ENCODE measurements around the gene KRT32.
"Not testable (repeated sequence)": the region's sequence is repeated elsewhere in the genome, so short reads cannot be mapped to it uniquely, and the experiment has no call there.

The KRT32 gene

DNA sequence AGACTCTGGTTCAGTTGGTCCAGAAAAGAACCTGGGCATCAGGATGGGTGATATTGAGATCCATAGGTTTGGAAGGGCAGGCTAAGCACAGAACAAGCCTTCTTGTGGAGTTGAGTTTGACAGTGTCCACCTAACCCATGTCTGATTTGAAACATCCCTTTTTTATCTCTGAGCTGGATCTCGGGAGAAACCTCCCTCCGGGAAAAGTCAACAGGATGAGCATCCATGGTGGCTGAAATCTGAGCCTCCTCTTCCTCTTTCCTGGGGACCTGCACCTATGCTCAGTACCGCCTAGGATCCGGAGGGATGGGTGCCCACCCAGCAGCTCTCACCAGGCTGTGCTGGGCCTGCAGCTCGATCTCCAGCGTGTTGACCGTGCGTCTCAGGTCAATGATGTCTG lies 3.4 kb downstream of the KRT32 start:
- no peak for DNase-seq

DNA sequence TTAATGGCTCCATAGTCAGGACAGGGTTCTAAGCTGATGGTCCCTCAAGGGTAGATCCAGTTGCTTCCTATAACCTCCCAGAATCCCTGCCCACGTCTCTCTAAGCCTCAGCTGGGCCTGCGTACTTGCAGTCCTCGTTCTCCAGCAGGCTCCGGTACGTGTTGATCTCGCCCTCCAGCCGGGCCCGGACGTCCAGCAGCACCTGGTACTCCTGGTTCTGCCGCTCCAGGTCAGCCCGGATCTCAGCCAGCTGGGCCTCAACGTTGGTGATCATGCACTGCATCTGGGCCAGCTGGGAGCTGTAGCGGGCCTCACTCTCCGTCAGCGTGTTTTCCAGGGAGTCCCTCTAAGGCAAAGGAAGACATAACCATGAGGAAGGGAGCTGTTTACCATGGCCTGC lies 4.5 kb downstream of the KRT32 start:
- no peak for DNase-seq

DNA sequence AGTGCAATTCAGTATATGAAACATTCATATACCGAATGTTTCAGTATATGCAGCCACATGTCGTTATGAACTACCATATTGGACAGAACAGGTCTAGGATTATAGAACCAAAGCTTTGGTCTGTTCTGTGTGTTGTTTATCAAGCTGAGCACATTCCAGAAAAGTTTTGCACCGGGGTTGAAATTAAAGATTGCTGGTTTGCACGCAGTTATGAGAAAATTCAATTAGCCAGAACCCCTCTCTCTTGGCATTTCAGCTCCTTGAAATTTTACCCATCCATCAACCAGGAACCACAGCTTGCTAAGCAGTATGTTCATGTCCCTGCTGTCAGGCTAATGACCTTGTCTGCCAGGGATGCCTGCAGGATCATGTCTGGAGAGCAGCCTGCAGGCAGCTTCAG lies 9.5 kb downstream of the KRT32 start:
- DNase-seq: no peak

DNA sequence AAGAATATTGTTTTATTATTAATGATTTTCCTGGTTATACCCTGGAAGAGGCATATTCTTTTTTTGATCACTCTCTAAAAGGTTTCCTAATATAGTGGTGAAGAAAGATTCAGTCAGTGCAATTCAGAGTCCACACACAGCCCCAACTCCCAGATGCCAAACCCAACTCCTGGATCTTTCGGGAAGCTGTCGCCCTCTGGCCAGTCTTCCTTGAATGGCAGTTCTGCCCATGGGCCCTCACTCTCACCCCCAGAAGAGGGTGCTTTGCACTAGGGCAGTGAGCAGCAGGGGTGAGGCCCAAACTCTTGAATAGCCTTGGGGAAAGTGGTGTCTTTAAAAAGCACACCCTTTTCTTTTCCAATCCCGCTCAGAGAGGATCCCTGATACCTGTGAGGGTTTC lies 11.0 kb downstream of the KRT32 start:
- DNase-seq: no peak

DNA sequence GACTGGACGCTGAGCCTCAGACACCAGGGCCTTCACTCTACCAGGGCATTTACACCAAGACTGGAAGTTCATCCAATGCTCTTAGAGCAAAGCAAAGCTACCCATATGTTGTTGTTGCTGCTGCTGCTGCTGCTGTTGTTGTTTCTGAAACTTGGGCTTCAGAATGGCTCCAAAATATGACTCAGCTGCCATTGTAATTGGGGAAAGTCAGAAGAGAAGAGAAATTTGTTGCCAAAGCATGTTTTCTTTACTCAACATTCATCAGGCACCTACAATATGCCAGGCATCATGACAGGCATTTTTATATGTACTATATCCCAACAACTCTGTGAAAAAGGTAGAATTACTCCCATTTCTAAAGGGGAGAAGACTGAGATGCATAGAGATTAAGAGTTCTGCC lies 11.9 kb downstream of the KRT32 start:
- DNase-seq: no peak

DNA sequence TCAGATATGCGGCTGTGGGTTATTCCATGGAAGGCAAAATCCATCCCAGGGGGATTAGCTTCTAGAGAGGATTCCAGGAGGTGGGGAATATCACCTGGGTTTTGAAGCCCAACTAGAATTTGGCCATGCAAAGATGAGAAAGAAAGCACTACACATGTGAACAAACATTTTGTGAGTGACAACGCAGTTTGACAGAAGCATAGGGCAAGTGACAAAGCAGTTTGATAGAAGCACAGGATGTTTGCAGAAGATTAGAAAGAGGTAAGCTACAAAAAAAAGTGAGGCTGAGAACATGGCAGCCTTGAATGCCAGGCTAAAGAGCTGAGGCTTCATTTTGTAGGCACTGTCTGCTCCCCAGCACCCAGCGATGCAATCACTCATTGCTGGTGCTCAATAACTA lies 14.1 kb downstream of the KRT32 start:
- no peak for DNase-seq

DNA sequence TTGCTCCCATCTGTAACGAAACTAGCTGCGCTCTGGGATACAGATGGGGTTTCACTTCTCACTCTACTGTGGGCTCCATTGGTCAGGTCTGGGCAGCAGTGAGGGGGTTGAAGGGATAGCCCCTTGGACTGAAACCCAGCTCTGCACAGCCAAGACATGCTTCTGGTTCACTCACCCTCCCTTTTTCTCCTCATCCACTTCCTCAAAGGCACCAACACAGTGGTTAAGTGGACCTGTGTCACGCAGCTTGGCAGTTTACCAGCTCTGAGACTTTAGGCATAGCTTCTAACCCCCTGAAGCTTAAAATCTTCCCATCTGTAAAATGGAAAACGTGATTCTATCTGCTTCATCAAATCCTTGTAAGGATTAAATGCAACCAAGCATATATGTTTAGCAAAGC lies 14.9 kb downstream of the KRT32 start:
- no peak for DNase-seq

DNA sequence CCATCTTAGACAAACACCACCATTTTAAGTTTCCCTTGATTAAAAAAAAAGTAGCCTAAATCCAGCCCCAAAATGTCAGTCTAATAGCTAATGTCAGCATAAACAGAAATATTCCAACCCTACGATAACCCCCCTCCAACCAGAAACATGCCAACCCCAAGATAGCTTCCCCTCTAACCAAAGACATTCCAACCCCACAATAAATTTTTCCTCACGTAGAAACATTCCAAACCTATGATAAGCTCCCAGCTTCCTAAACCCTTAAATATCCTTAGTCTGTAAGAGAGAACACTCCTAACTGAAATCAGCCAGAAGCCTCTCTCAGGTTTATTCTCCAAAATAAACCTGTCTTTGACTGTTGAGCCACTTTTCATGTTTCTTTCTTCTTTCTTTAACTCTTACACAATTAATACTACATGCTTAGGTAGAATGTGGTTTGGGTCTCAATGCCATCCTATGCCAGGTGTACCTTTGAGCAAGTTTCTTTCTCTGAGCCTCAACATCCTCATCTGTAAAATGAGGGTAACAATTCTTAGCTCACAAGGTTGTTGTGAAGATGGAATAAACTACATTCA lies 15.9 kb downstream of the KRT32 start:
- no peak for DNase-seq

DNA sequence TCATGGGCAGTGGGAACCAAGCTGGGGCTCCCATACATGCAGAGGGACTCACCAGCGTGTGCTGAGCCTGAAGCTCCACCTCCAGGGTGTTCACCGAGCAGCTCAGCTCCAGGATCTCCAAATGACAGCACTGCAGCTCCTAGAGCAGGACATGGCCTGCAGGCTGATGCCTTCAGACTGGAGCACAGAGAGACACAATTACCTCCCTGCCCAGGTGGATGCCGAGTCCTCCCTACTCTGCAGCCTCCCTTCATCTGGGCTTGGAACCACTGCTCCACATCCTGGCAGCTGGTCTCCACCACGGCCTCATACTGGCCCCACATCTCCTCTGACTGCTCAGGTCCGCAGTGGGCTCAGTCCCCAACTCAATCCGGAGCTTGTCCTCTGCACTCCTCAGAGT lies 18.2 kb downstream of the KRT32 start:
- no peak for DNase-seq

DNA sequence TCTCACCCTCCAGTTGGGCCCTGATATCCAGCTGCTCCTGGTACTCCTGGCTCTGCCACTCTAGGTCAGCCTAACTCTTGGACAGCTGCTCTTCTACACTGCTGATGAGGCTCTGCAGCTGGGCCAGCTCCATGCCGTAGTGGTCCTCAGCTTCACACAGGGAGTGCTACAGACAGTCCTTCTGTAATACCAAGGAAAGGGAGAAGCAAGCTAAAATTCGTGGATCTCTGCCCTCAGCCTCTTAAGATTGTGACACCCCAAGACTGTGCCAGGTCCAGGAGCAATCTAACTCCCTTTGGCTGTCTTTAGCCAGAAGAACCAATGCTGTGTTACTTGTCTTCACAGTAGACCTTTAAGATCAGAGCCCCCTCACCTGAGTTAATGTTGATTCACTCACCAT lies 18.7 kb downstream of the KRT32 start:
- no peak for DNase-seq

DNA sequence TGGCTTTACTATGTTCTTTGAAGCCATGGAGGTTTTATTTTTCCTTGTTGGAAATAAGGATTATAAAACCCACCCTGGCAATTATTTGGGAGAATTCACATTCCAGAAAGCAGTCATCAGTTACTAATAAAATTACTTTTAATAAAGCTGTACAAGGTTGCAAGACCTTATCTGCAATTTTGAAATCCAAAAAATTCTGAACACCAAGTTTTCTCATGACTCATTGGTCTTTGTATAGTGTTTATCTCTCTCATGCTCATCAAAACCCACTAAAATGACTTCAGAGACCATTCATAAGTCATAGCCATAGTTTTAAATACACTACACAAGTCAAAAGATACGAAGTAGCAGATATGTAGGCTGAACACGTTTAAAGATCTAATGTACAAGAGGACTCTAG lies 20.4 kb downstream of the KRT32 start:
- DNase-seq: no peak

DNA sequence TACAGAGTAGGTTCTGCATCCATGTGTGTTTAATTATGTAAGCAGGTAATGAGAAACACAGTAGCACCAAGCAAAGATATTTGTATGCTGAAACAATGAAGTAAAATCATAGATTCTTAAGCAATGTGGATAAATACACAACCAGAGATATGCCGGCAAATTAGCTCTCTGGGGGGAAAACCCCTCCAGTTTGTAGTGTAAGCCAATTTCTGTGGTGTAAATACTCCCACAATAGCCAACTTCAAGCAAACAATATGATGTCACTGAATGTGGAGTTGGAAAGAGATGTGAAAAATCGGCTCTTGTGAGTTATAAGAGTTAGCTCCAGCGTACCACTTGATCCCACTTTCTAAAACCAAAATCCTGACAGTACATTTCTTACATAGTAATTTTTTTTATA lies 22.5 kb downstream of the KRT32 start:
- no peak for DNase-seq

DNA sequence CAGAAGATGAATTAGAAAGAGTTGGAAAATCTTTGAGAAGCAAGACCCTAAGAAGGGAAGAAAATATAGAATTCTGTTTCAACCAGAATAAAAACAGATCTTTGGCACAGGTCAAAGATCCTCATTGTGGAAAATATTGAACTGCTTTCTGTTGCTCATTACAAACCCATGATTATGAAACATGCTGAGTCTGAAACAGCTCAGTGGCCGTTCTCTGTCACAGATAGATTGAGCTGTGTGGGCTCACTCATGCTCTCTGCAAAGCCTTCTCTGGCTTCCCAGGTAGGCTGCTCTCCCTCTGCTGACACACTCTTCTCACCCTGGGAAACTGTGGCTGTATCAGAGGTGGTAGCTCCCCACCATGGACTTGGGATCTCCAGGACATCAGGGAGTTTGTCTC lies 23.0 kb downstream of the KRT32 start:
- DNase-seq: no peak

DNA sequence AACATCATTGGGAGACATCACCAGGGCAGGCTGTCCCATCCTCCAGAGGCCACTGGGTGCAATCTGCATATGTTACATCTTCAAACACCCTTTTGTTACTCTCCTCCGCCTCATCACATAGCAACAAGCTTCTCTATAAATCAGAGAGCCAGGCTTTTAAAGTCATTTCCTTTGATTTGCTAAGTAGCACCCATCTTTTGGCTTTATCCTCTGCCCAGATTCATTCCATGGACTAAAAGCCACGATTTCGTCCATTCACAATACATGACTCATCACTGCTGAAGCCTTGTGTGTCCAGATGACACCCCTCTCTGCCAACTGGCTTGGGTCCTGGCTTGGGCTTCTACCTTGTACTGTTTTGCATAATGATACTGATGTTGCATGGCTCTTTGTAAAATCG lies 24.4 kb downstream of the KRT32 start:
- DNase-seq: no peak

DNA sequence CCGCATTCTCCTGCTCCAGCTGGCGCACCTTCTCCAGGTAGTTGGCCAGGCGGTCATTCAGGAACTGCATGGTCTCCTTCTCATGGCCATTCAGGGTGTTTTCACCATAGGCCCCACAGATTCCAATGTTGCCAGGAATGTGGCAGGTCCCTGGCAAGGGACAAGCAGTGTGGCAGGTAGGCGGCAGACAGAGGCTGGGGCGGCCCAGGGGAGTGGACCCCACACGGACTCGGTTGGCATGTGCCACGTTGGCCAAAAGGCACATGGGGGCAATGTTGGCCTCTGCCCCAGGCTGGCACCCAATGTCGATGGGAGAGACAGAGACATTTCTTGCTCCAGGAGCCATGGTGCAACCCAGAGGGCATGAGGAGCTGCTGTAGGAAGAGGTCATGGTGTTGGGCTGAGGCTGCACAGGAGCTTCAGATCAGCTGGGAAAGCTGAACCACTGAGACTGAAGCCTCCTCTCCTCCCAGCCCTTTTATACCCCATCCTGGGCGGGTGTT lies 26.6 kb downstream of the KRT32 start, which contains the start of gene KRT38:
Gene KRT38, minus strand, starts transcription at position 453 of the 503 bp plus-strand sequence. Its CDS starts 62 bp downstream, at position 391.
- DNase-seq: no peak

DNA sequence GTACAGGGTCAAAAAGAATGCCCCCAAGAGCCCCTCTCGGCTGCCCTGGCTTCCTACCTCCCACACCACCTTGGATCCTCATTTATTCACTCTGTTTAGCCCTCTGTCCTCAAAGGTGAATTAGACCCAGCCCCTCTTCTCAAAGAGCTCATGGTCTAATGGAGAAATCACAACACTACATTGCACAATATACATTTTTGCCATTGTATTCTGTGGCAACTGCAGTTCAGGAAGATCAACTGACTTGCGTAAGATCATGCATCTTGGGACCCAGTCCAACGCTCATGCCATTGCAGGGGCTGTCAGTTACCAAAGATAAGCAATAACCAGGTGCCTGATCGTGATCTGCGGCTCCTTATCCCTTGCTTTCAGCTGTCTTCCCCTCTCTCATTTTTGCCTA lies 27.8 kb downstream of the KRT32 start:
- no peak for DNase-seq

DNA sequence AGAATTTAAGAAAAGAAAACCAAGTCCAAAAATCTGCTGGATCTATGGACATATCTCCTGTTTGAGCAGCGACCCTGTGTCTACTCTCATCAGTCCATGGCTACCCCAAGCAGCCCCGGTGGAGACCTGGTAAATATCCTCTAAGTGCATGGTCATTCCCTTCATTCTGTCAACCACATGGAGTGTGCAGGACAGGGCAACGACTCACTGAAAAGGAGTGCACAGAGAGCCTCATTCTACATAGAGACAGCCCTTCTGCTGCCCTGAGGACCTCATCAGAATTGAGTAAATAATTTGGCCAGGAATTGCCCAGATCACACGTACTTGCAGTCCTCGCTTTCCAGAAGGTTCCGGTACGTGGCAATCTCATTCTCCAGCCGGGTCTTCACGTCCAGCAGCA lies 29.4 kb downstream of the KRT32 start:
- DNase-seq: no peak

DNA sequence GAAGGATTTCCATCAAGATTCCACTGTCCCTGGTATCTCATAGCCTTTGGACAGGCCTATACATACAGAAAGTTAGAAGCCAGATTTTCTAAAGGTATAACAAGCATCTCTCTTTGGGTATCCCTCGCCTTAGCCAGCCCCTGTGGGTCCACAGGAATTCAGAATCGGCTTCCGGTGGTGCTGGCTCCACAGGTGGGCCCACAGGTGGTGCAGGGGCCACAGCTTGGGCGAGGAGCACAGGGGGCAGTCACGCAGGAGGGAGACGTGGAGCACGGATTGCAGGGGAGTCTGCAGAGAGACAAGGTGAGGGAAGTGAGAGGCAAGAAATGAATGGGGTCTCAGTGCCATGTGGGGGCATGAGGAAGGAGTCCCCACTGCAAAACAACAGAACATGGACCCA lies 29.9 kb downstream of the KRT32 start:
- no peak for DNase-seq

DNA sequence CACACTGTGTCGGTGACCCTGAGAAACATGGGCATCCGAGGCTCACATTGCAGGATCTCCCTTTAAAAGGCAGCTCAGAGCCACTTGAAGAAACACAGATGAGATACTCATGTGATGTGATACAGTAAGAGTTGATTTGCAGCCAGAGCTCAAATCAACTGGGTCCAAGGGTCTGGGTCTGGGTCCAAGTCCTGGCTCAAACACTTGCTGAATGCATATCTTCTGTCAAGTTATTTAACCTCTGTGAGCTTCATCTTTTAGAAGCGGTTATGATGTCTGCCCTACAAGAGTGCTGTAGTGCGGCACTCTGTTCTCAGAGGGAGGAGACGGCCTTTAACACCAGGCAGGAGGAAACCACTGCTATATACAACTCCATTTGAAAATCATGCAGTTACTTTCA lies 32.8 kb downstream of the KRT32 start:
- DNase-seq: no peak

DNA sequence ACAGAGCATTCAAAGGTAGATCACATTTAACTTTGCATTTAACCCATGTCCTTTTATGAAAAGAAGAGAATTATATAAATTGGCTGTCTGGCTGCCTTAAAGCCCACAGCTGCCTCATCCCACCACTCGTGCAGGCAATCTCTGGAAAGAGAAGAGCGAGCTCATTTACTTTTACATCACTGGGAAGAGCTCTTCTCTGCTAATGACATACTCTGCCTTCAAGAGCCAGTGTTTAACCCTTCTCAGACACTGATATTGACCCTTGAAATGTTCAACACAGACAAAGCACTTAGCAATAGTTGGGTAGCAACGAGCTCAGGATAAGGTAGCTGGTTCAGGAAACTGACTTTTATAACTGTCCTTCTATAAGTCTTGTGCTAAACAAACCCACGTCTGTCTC lies 33.2 kb downstream of the KRT32 start:
- DNase-seq: no peak

DNA sequence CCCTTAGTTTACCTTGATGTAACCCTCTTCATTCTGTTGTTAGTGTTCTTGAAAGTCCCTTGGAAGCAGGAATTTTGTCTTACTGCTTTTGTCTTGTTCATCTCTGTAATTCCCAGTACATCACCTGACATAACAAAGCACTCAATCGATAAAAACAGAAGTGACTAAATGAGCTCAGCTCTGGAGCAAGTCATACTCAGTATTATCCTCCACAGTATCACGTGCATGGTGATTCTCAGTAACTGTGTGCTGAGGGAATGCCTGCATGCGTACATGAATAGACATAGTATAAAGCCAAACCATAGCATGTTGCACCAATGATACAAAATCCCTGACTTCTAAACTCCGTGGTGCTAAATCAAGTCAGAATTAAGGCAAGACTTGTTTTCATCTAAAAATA lies 33.6 kb downstream of the KRT32 start:
- DNase-seq: no peak

DNA sequence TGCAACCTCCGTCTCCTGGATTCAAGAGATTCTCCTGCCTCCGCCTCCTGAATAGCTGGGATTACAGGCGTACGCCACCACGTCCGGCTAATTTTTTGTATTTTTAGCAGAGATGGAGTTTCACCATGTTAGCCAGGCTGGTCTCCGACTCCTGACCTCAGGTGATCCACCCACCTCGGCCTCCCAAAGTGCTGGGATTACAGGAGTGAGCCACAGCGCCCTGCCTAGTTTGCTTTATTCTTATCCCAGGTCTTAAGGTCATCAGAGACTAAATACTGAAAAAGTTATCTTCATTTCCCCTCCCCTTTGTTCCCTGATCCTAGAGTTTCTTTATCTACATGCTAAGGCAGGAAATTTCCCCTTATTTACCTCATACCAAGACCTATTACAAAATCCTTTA lies 36.8 kb downstream of the KRT32 start:
- DNase-seq: not testable (repeated sequence)

DNA sequence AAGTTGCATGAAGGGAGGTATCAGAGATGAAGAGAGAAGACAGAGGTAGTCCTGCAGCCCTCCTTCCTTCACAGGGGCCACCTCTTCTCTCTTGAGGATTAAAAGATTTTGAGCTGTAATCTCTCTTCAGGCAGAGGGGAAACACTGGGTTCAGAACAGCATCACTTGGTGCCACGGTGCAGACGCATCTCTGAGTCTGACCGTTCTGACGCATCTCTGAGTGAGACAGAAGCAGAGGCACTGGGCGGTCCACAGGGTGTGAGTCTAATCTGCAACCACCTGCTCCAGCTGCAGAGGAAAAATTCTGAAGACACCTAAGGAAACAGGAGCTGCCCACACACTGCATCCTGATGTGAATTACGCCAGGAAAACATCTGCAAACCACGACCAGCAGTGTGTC lies 37.5 kb downstream of the KRT32 start:
- no peak for DNase-seq

DNA sequence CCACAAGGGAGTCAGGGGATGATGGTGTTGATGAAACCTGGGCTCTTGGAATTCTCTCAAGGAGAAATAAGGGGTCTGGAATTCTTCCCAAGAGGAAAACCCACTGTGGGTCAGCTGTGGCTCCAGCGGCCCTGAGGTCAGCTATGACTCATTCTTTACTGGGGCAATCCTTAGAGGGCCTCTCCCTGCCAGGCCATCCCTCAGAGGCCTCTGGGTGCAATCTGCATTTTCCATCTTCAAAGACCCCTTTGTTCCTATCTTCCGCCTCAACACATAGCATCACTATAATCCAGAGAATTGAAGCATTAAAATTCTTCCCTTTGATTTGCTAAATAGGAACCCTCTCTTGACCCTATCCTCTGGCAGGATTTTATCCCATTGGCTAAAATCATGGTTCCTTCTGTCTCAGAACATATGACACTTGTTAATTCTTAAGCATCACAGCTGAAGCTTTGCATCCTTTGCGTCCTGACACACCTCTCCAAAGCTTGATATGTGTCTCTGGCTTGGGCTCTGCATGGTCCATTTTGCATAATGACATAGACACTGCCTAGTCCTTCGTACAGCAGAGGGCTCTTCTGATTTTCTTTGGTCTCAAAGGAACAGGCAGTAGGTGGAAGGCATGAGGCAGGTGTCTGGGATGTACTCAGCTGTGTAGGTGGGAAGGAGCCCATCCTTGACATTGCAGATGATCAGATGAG lies 38.4 kb downstream of the KRT32 start:
- no peak for DNase-seq

DNA sequence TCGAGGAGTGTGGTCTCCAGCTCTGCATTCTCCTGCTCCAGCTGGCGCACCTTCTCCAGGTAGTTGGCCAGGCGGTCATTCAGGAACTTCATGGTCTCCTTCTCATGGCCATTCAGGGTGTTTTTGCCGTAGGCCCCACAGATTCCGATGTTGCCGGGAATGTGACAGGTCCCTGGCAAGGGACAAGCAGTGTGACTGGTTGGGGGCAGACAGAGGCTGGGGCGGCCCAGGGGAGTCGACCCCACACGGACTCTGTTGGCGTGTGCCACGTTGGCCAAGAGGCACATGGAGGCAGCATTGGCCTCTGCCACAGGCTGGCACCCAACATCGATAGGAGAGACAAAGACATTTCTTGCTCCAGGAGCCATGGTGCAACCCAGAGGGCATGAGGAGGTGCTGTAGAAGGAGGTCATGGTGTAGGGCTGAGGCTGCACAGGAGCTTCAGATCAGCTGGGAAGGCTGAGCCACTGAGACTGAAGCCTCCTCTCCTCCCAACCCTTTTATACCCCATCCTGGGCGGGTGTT lies 43.0 kb downstream of the KRT32 start, which contains the start of gene KRT37:
Gene KRT37, minus strand, starts transcription at position 475 of the 525 bp plus-strand sequence. Its CDS starts 62 bp downstream, at position 413.
- DNase-seq: no peak

All from NK-92 treated with Interleukin-12 subunit alpha and Interleukin-12 subunit beta, amount 100 ng/mL, for 24 hours (cell line).